ENCODE results near the gene NPIPB8. TPM values are rescaled to one million over a fixed set of nuclear protein-coding genes. Genes with fewer than 3 reads are reported as not detected.

The NPIPB8 gene
- total and polyA plus RNA-seq, 2 of the 13 experiments (the other 11 are each of a cell fraction or from before 2014, with no cell fraction given): 0.49 to 2.3 TPM

DNA sequence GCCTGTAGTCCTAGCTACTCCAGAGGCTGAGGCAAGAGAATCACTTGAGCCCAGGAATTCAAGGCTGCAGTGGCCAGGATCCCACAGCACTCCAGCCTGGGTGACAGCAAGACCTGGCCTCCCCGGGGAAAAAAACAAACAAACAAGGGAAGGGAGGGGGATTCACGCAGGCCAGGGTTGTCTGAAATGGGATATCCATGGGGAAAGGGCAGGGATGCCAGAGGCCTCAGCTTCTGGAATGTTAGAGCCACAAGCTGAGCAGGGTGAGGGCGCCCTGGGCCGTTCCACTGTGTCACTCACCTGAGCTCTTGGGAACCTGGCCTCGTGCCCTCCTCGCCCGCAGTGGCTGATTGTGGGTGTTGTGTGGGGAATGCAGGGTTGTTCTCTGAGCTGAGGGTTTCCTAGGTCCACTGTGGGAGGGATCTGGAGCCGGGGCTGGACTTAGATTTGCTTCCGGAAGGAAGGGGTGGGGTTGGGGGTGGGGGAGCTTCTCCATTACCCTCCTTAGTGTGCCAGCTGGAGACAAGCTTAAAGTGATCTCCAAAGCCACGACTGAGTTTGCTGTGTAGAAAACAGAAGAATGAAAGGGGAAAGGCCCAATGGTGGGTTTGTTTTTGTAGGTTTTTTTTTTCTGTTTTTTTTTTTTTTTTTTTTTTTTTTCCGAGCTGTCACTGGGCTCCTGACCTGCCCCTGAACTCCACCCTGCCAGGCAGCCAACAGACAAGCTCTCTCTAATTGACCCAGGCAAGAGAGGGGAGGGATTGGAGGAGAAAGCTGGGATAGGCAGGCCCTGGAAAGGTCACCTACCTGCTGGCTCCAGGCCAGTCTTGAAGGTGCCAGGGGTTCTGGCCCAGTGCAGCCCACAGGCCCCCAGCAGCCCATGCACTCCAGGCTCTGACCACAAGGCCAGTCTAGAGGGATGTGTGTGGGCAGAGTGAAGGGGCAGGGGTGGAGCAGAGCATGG, 28.0 kb upstream of the NPIPB8 start, which contains the start of gene SULT1A1 (continued):
- TF ChIP-seq, protein P1, sequence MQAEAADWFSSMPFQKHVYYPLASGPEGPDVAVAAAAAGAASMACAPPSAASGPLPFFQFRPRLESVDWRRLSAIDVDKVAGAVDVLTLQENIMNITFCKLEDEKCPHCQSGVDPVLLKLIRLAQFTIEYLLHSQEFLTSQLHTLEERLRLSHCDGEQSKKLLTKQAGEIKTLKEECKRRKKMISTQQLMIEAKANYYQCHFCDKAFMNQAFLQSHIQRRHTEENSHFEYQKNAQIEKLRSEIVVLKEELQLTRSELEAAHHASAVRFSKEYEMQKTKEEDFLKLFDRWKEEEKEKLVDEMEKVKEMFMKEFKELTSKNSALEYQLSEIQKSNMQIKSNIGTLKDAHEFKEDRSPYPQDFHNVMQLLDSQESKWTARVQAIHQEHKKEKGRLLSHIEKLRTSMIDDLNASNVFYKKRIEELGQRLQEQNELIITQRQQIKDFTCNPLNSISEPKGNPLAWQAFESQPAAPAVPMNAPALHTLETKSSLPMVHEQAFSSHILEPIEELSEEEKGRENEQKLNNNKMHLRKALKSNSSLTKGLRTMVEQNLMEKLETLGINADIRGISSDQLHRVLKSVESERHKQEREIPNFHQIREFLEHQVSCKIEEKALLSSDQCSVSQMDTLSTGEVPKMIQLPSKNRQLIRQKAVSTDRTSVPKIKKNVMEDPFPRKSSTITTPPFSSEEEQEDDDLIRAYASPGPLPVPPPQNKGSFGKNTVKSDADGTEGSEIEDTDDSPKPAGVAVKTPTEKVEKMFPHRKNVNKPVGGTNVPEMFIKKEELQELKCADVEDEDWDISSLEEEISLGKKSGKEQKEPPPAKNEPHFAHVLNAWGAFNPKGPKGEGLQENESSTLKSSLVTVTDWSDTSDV (CRISPR knock-in tag; IDR thresholded peaks at IDR 0.05): no peak; the same call in 1 of the 2 replicates
- TF ChIP-seq PAWR (CRISPR knock-in tag; IDR thresholded peaks at IDR 0.05; ENCODE audit: borderline replicate concordance): no peak
- TF ChIP-seq CBFB (CRISPR knock-in tag; IDR thresholded peaks at IDR 0.05): peak; percentile 46; the same call in 1 of the 2 replicates
- TF ChIP-seq CREB3 (CRISPR knock-in tag; IDR thresholded peaks at IDR 0.05): no peak
- TF ChIP-seq TFE3 (CRISPR knock-in tag; IDR thresholded peaks at IDR 0.05): no peak
- TF ChIP-seq XRCC5 (optimal IDR thresholded peaks at IDR 0.05; ENCODE audit: low read length): no peak
- TF ChIP-seq ATAD3A (CRISPR knock-in tag; IDR thresholded peaks at IDR 0.05): peak; percentile 74; the same call in 1 of the 2 replicates
- 0 out of 2 replicates have a peak, but pooled peaks have one; percentile 11 for TF ChIP-seq ZNF775 (CRISPR knock-in tag; IDR thresholded peaks at IDR 0.05; ENCODE audit: borderline replicate concordance)
- peak; percentile 55; the same call in 1 of the 2 replicates for TF ChIP-seq ZNF746 (CRISPR knock-in tag; IDR thresholded peaks at IDR 0.05)
- 0 out of 2 replicates have a peak, but pooled peaks have one; percentile 23 for TF ChIP-seq ZFP41 (CRISPR knock-in tag; IDR thresholded peaks at IDR 0.05; ENCODE audit: borderline replicate concordance)
- TF ChIP-seq ZFP90 (CRISPR knock-in tag; IDR thresholded peaks at IDR 0.05; ENCODE audit: borderline replicate concordance): no peak
- peak; percentile 14; the same call in 1 of the 2 replicates for TF ChIP-seq ARNTL (CRISPR knock-in tag; IDR thresholded peaks at IDR 0.05)
- TF ChIP-seq ZNF136 (CRISPR knock-in tag; IDR thresholded peaks at IDR 0.05; ENCODE audit: low read depth): 0 out of 2 replicates have a peak, but pooled peaks have one; percentile 24
- TF ChIP-seq RFX1 (IDR thresholded peaks at IDR 0.05): no peak
- TF ChIP-seq RCOR2 (CRISPR knock-in tag; IDR thresholded peaks at IDR 0.05): peak; percentile 42; the same call in 1 of the 2 replicates
- no peak for TF ChIP-seq ZFYVE20 (CRISPR knock-in tag; IDR thresholded peaks at IDR 0.05; ENCODE audit: borderline replicate concordance, low read depth)
- TF ChIP-seq BORCS8-MEF2B (CRISPR knock-in tag; IDR thresholded peaks at IDR 0.05): no peak
- 0 out of 2 replicates have a peak, but pooled peaks have one; percentile 20 for TF ChIP-seq ZNF567 (CRISPR knock-in tag; IDR thresholded peaks at IDR 0.05; ENCODE audit: borderline replicate concordance)
- TF ChIP-seq U2AF2 (IDR thresholded peaks at IDR 0.05; ENCODE audit: low read depth, low read length): no peak
- TF ChIP-seq REPIN1 (CRISPR knock-in tag; IDR thresholded peaks at IDR 0.05; ENCODE audit: borderline replicate concordance, low read depth): no peak
- TF ChIP-seq KLF16 (CRISPR knock-in tag; IDR thresholded peaks at IDR 0.05): peak in 1 of 2 experiments; percentile 31; a peak in 1 of 4 replicates
- no peak for TF ChIP-seq POLR2AphosphoS2 (IDR thresholded peaks at IDR 0.05; ENCODE audit: low read depth, low read length)
- no peak for TF ChIP-seq ZNF10 (CRISPR knock-in tag; IDR thresholded peaks at IDR 0.05; ENCODE audit: borderline replicate concordance, low read depth)
- TF ChIP-seq HOXA9 (CRISPR knock-in tag; IDR thresholded peaks at IDR 0.05; ENCODE audit: borderline replicate concordance): no peak

Measured in HepG2 (cell line).